HG03060 (cell line): ENCODE data around the gene HHAT.

Experiments used
- ATAC-seq: cut with Tn5 transposase; IDR thresholded peaks from one replicate; pipeline ENCODE4 v1.9.1; 2021; ENCODE audit warnings: low read depth, moderate number of reproducible peaks; ENCODE audit not compliant: unreplicated experiment

Gene HHAT

DNA sequence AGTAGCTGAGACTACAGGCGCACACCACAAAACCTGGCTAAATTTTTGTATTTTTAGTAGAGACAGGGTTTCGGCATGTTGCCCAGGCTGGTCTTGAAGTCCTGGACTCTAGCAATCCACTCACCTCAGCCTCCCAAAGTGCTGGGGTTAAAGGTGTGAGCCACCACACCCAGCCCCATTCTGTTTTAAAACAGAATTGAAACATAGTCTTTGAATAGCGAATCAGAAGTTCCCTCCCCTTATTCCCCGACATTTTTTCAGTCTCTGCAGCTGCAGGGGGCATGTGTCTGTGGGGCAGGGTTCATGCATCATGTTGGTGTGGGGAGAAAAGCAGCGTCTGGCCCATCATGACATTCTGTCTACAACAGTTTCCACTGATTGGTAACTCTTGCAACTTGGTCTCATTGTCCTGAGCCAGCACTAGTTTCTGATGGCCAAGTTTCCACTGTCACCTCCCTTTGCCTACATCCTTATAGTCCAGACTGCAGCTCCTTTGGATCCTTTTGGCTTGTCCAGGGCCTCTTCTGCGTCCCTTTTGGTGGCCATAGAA is 15.6 kb upstream of the HHAT start:
- no peak for ATAC-seq

DNA sequence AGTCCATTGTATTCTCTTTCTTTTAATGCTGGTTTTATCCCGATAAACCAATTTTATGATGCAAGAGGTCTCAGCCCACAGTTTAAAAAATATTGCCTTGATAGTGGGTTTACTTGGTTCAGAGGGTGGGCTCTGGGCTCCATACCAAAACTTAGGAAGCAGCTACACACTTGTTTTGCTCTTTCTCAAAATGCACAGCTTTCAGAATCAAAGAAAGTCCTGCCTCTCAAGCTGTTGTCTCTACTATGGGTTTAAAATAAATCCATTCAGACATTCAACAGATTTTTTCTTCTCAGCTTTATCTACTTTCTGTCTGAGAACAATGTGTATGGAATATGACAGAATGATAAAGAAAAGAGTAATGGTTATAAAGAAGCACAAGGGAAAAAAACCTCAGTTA is 14.8 kb upstream of the HHAT start:
- no peak for ATAC-seq

DNA sequence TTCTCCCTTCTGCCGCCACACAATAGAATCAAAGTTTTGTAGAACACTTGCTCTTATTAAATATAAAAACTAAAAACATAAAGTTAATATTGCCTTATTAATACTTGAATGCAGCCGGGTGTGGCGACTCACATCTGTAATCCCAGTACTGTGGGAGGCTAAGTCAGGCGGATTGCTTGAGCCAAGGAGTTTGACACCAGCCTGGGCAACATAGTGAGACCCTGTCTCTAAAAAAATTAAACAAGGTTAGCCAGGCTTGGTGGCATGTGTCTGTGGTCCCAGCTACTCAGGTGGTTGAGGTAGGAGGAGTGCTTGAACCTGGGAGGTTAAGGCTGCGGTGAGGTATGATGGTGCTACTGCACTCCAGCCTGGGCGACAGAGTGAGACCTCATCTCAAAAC is 13.2 kb upstream of the HHAT start:
- no peak for ATAC-seq

DNA sequence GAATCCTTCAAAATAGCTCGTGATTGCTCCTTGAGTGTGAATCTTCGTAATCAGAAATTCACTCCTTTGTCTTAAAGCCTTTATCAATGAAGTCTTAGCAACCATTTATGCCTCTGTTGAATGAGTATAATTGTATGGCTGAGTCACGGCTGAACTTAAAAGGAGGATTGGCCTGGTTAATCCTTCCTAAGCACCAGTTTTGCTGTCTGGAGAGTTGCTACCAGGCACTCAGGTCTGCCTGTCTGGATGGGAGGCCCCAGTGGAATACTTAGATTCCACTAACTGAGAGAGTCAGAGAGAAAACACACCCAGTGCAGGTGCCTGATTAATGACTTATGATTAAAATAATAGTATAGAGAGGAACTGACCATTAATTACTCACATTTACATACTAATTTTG is 7.6 kb upstream of the HHAT start:
- no peak for ATAC-seq

DNA sequence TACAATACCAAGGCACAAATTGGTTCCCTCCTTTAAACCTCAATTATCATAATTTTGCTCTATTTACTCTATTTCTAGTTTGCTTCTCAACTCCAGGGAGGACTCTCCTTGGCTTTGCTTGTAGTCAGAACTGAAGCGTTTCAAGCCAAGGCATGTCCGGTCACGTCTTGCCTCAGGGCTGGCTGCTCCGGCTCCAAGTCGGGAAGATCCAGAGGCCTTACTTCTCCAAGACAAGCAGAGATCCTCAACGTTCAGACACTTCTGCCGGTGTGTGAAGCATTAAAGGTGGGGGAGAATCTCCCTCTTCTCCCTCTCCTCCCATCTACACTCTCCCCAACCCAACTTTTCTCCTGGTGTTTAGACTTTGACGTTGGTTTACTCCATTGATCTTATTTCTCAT is 7.2 kb upstream of the HHAT start:
- no peak for ATAC-seq

DNA sequence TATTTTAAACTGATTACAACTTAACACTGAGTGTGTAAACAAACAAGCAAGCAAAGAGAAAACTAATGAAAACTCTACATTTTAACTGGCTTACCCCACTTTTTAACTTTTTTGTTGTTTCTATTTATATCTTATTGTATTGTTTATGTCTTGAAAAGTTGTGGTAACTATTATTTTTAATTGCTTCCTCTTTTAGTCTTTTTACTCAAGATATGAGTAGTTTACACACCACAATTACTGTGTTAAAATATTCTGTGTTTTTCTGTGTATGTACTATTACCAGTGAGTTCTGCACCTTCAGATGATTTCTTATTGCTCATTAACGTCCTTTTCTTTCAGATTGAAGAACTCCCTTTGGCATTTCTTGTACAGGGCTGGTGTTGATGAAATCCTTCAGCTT is 4.7 kb upstream of the HHAT start:
- ATAC-seq = no peak

DNA sequence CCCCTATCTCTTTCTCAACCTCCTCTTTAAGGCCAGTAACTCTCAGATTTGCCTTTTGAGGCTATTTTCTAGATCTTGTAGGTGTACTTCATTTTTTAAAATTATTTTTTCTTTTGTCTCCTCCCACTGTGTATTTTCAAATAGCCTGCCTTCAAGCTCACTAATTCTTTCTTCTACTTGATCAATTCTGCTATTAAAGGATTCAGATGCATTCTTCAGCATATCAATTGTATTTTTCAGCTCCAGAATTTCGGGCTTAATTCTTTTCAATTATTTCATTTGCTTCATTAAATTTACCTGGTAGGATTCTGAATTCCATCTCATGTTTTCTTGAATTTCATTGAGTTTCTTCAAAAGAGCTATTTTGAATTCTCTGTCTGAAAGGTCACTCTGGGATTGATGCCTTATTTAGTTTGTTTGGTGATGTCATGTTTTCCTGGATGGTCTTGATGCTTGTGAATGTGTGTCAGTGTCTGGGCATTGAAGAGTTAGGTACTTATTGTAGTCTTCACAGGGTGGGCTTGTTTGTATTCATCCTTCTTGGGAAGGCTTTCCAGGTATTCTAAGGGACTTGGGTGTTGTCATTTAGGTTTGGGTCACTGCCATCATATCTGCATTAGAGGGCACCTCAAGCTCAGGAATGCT is 3.6 kb upstream of the HHAT start:
- ATAC-seq = no peak

DNA sequence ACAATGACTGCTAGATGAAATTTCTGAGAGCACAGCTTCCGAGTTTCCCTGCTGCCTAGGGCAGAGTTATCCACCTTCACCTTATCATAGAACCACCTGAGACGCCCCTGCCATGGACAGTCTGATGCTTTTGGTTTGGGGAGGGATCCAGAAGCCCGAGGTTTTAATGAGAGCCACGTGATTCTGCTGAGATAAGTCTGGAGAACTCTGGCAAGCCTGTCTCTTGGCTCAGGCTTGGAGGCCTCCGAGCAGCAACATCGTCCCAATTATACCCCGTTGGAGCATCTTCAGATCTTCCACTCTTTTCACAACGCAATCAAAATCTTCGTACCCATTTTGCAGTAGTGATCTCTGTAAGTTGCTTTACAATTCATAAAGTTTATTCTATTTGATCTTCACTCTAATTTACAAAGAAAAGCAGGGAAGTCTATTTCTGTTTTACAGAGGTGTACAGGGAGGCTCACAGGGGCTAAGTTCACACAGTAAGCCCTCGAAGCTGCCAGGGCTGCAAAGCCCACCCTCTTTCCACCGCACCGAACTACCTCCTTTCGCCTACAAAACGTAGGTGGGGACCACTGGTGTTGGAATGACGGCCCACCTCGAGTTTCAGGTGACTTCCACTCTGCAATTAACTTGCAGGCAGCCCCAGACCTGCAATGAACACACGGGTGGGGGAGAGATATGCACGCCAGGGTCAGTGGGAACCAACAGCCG is 513 bp upstream of the HHAT start:
- ATAC-seq = no peak

DNA sequence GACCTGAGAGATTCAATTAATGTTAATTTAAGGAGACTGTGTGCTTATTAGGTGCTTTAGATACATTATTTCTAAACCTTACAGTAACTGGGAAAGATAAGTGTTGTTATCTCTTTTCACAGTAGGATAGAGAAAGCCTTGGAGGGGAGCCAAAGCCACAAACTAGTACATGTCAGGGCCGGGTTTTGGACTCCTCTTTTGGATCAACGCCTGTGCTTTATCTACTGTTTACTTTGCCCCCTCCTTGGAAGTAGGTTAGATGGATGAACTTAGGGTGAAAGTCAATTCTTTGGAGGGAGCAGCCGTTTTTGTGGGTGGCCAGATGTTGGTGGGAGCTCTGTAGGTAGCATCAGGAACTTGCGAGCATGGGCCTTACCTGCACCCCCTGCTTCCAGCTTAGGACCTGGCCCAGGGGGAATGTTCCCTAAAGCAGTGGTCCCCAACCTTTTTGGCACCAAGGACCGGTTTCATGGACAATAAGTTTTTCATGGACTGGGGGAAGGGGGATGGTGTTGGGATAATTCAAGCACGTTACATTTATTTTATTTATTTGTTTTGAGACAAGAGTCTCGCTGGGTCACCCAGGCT is 1.7 kb downstream of the HHAT start:
- no peak for ATAC-seq

DNA sequence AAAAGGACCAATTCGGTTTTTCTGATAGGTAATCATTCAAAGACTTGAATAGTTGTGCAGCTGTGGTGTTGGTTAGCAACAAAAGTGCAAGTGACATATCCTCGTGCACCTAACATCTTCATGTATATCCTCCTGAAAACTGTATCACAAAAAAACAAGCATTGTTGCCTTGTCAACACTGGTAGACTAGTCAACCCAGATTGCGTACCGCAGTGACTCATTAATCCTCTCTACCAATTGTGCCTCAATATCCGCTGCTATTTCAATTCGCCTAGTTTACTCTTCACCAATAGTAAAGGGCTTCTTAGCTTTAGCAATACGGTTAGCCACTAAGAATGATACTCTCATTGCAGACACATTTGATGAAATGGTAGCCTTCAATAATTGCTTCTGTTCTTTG is 3.5 kb downstream of the HHAT start:
- no peak for ATAC-seq

DNA sequence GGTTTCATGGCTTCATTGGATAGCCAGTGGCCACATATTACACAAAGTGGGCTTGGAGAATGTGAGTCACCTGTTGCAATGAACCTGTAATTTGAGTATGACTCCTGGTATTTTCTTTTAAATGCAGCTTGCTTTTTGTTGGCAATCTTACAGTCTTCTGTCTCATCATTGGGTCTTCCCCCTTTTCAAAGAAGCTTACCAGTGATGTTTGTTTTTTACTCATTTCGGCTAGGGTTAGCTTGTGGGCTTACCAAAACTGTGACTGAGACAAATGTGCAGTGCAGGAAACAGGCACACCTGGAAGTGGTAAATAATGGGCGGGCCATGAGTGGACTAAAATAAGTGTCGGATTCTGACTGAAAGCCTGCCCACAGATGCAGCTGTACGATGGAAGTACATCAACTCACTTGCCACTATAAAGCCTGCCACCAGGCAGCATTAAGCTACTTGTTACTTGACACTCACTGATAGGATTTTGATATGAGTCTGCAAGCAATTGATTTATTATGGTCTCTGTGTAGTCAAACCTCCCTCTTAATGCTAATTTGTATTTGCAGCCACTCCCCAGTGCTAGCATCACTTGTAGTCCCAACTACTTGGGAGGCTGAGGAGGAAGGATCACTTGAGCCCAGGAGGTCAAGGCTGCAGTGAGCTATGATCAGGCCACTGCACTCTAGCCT is 4.2 kb downstream of the HHAT start:
- ATAC-seq = peak; percentile 83

DNA sequence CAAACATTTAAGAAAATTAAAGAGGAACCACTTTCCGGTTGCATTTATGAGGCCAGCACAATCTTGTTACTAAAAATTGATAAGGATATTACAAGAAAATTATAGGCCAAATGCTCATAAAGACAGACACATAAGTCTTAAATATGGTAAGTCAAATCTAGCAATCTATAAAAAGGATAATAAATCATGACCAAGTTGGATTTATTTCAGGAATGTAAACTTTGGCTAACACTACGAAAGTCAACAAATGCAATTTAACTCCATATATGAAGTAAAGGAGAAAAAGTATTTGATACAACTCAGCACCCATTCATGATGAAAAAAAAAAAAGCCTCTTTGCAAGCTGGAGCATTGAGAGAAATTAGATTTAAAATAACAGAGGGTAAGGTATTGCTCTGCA is 6.3 kb downstream of the HHAT start:
- no peak for ATAC-seq

DNA sequence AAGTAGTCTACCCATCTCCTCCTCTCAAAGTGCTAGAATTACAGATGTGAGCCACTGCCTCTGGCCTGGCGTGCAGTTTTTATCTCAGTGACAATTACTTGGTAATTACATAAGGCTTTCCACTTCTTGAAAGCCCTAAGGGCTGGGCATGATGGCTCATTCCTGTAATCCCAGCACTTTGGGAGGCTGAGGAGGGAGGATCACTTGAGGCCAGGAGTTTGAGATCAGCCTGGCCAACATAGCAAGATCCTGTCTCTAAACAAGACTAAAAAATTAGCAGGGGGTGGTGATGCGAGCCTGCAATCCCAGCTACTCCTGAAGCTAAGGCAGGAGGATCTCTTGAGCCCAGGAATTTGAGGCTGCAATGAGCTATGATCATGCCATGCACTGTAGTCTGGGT is 7.7 kb downstream of the HHAT start:
- no peak for ATAC-seq

DNA sequence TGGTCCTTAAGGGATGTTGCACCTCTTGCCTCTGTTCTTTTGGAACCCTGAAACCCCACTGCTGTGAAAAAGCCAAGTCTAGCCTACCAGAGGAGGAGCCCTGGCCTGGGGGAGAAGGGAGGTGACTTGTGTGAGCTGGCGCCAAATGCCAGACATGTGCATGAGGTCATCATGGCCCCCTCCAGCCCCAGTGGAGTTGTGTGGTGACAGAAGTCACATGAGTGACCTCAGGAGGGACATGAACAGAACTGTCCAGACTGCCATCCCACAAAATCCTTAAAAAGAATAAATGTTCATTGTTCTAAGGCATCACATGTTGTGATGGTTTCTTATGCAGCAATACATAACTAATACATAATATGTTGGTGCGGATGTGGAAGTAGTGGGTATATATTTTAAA is 10.8 kb downstream of the HHAT start:
- ATAC-seq = no peak

DNA sequence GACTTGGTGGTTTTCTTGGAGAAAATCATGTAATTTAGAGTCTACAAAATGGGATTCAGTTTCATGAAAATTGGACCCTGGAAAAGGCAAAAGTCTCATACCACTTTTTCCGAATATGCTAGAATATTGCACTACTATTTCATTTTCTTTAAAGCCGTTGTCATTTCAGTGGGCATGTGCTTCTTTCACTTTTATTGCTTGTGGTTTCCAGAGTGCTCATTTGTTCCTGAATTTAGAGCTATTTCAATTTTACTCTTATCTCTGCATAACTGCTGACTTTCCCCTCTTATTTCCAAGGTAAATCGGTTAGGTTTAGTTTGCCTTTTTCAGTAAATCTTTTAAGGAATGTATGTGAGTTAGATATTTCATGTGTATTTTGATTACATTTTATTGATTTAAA is 11.6 kb downstream of the HHAT start:
- ATAC-seq = no peak

DNA sequence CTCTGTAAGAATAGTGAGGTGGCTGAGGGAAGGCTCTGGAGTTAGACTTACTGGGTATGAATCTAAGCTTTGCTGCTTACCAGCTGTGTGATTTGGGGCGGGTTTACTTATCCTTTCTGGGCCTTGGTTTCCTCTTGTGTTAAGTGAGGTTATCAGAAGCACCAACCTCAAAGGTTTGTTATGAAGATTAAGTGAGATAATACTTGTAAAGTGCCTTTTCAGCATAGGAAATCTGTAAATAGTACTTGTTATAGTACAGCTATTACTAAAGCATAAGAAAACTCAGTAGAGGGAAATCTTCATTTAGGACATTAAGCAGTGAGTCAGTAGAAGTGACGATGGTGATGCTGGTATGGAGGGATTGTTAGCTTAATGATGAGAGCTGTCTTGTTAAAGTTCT is 12.1 kb downstream of the HHAT start:
- no peak for ATAC-seq

DNA sequence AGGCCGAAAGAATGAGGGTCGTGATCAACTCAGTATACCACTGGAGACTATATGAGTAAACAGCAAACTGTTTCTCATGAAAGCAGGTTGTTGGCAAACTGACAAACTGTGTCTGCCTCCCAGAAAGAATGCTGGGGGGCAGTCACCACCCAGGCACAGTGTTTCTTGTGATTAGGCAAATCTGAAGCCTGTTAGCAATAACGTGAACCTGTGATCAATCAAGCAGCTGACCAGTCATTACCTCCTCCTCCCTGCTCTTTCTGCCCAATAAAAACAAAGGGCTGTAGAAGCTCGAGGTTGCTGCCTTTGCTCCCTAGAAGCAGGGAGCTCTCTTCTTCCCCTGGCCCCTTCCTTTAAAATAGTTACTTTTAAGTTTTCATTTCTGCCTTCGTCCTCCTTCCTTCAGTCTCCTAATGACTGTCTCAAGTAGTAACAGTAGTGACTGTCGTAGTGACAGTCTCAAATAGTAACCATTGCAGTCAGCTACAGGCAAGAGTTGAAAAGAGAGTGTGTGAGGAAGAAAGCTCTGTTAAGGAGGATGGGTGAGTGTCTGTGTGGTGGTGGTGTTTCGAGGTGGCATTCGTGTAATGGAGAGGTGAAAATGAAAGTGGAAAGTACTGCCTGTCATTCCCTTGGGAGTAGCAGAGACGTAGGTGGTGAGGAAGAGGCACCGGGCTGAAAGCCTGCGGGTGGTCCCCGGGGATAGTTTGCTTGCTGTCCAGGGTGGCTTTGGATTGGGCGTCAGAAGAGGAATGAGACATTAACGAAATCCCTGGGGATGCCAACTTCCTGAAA is 14.5 kb downstream of the HHAT start:
- peak; percentile 48 for ATAC-seq

DNA sequence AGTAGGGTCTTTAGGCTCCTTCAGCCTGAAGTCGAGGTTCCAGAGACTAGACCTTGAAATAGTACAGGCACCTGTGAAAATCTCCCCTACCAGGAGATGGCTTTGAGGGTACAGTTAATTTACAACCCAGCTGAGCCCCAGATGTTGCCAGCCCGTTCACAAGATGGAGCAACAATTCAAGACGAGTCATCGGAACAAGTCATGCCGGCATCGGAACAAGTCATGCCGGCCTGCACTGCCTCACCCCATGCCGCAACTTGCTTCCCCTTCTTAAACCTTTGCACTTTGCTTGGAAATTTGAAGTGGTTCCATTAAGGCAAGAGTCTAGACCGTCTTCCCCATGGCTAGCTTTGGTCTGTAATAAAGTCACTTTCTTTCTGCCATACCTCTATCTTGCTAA is 16.0 kb downstream of the HHAT start:
- ATAC-seq = no peak

DNA sequence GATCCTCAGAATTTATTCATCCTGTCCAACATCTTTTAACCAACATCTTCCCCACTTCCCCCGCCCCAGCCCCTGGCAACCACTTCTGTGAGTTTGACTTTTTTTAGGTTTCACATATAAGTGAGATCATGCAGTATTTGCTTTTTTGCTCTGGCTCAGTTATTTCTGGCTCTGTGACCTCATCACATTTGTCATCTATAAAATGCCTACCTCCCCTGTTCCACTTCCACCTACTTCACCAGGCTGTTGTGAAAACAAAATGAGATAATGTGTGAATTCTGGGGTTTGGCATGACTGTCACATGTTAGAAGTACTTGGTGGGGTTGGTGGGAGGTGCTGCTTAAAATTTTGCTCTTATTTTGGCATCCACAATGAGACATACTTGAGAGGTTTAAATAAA is 18.4 kb downstream of the HHAT start:
- ATAC-seq = peak; percentile 43

DNA sequence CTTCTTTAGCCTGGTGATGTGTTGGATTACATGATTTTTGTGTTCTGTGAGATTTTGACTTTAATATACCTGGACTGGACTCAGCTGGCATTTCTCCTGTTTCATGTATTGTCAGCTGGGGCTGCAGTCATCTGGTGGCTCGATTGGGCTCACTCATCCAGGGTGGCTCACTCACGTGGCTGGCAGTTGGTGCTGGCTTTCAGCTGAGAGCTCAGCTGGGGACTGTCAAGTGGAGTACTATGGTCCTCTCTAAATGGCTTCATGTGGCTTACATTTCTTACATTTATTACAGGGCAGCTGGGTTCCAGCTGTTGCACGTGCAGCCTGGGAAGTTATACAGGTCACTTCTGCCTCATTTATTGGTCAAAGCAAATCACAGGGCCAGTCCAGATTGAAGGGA is 22.8 kb downstream of the HHAT start:
- no peak for ATAC-seq

DNA sequence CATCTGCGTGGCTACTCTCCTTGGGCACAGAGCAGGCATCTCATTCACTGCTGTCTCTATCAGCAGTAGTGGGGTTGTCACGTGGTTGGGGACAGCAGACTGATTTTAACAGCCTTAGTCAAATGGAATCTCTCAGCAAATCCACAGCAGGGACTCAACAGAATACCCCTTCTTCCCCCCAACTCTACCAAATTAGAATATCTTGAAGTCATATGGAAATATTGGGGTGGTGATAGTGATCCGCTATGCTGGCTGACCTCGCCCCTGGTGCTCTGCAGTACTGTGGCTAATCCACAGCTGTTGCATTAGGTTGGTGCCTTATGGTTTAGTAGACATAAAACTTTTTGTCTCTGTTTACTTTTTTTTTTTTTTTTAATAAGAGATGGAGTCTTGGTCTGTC is 23.9 kb downstream of the HHAT start:
- no peak for ATAC-seq
